Body of pancreas (tissue), 4 donors: ENCODE results near the gene ISYNA1.

Source experiments
- POLR2A ChIP-seq, 3 donors: fragments of 450-650 bp; IDR thresholded peaks; one replicate each; pipeline ENCODE4 v1.6.1; 2016; ENCODE audit warnings: antibody characterized with exemption in 3 of 3, mild to moderate bottlenecking in 2 of 3
- TF ChIP-seq, protein P1 (sequence below), 7 experiments: fragments of 450-650 bp in 4 of 7; fragments of 200-600 bp in 3 of 7; sonication (generic) in 3 of 7; IDR thresholded peaks; one replicate each; pipeline ENCODE4 v1.5.1; 2016 to 2019; ENCODE audit warnings: antibody characterized with exemption in 7 of 7

DNA sequence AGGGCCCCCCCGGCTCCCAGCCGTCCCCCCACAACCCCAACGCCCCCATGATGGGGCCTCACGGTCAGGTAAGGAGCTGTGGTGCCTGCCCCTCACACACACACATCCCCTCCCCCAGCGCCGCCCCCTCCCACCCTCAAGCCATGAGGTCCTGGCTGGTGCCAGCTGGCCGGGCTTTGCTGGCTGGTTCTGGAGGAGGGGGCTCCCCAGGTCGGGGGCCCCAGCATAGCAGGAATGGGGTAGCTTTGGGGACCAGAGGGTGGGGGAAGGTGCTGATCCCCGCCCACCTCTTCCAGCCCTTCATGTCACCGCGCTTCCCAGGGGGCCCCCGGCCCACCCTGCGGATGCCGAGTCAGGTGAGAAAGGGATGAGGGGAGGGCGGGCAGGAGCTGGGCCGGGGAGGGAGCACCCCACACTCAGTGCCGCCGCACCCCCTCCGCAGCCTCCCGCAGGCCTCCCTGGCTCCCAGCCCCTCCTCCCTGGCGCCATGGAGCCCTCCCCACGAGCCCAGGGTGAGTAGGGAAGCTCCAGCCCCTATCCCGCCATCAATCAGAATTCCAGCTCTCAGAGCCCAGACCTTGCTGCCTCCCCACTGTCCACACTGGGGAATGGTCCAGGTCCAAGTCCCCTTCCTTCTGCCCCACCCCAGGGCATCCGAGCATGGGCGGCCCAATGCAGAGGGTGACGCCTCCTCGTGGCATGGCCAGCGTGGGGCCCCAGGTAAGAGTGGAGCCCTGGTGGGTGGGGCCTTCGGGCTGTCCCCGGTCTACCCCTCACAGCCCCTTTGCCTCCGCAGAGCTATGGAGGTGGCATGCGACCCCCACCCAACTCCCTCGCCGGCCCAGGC is 6.4 kb downstream of the ISYNA1 start:
- TF ChIP-seq, protein P1, sequence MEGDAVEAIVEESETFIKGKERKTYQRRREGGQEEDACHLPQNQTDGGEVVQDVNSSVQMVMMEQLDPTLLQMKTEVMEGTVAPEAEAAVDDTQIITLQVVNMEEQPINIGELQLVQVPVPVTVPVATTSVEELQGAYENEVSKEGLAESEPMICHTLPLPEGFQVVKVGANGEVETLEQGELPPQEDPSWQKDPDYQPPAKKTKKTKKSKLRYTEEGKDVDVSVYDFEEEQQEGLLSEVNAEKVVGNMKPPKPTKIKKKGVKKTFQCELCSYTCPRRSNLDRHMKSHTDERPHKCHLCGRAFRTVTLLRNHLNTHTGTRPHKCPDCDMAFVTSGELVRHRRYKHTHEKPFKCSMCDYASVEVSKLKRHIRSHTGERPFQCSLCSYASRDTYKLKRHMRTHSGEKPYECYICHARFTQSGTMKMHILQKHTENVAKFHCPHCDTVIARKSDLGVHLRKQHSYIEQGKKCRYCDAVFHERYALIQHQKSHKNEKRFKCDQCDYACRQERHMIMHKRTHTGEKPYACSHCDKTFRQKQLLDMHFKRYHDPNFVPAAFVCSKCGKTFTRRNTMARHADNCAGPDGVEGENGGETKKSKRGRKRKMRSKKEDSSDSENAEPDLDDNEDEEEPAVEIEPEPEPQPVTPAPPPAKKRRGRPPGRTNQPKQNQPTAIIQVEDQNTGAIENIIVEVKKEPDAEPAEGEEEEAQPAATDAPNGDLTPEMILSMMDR (IDR thresholded peaks at IDR 0.05): no peak
- no peak for TF ChIP-seq POLR2A (IDR thresholded peaks at IDR 0.05)
